Liver (tissue), 9 donors: Measurements from ENCODE around the gene ELF4. TPM values are rescaled to one million over a fixed set of nuclear protein-coding genes. Genes with fewer than 3 reads are reported as not detected.

ENCODE experiments used
- DNase-seq: peaks from one replicate; pipeline ENCODE4 v3.0.0-alpha.2; 2017; ENCODE audit warnings: low spot score
- H3K27ac ChIP-seq, 2 donors: one replicate each; pipeline ENCODE4 v1.7.0; 2013; ENCODE audit warnings: inconsistent platforms in 2 of 2, low read length in 2 of 2, control low read depth in 1 of 2, low read depth in 1 of 2, mild to moderate bottlenecking in 1 of 2
- H3K27me3 ChIP-seq, 4 donors: one replicate each; pipeline versions ENCODE4 v1.6.1 to v1.7.0; 2013; ENCODE audit warnings: low read length in 3 of 4, inconsistent platforms in 1 of 4, mild to moderate bottlenecking in 1 of 4, moderate library complexity in 1 of 4; ENCODE audit not compliant: control insufficient read depth in 4 of 4, insufficient read depth in 4 of 4
- H3K36me3 ChIP-seq, 4 donors: one replicate each; pipeline versions ENCODE4 v1.6.1 to v1.7.0; 2013; ENCODE audit warnings: low read length in 3 of 4, mild to moderate bottlenecking in 3 of 4, low read depth in 1 of 4, moderate library complexity in 1 of 4; ENCODE audit not compliant: control insufficient read depth in 4 of 4, insufficient read depth in 3 of 4
- H3K4me1 ChIP-seq, 4 donors: one replicate each; pipeline versions ENCODE4 v1.6.1 to v1.7.0; 2013; ENCODE audit warnings: low read length in 3 of 4, mild to moderate bottlenecking in 3 of 4, moderate library complexity in 1 of 4; ENCODE audit not compliant: control insufficient read depth in 4 of 4, insufficient read depth in 4 of 4
- H3K4me3 ChIP-seq, 3 donors: one replicate each; pipeline versions ENCODE4 v1.6.1 to v1.7.0; 2013; ENCODE audit warnings: low read length in 3 of 3, control low read depth in 1 of 3, low read depth in 1 of 3, mild to moderate bottlenecking in 1 of 3
- H3K9ac ChIP-seq, 2 donors: one replicate each; pipeline ENCODE4 v1.7.0; 2013; ENCODE audit warnings: low read length in 2 of 2, mild to moderate bottlenecking in 2 of 2, moderate library complexity in 2 of 2, control low read depth in 1 of 2, low read depth in 1 of 2
- H3K9me3 ChIP-seq, 4 donors: one replicate each; pipeline versions ENCODE4 v1.6.1 to v1.7.0; 2013; ENCODE audit warnings: low read length in 3 of 4; ENCODE audit not compliant: control insufficient read depth in 4 of 4
- EGR1 ChIP-seq, 2 donors: IDR thresholded peaks; 2 replicates each; pipeline ENCODE4 v1.6.1; 2016 to 2018; ENCODE audit warnings: antibody characterized with exemption in 2 of 2, low read depth in 2 of 2
- FOXA1 ChIP-seq: IDR thresholded peaks from 2 replicates; pipeline ENCODE4 v1.6.1; 2016; ENCODE audit warnings: antibody characterized with exemption
- FOXA2 ChIP-seq: IDR thresholded peaks from 2 replicates; pipeline ENCODE4 v1.6.1; 2016; ENCODE audit warnings: antibody characterized with exemption
- GABPA ChIP-seq, 2 donors: IDR thresholded peaks in 1 of 2; conservative IDR thresholded peaks in 1 of 2; 2 replicates each; pipeline ENCODE4 v1.6.1; 2016; ENCODE audit warnings: antibody characterized with exemption in 2 of 2, mild to moderate bottlenecking in 1 of 2, moderate library complexity in 1 of 2
- HNF4A ChIP-seq, 2 donors: conservative IDR thresholded peaks; 2 replicates each; pipeline ENCODE4 v1.6.1; 2016; ENCODE audit warnings: antibody characterized with exemption in 2 of 2, mild to moderate bottlenecking in 2 of 2
- HNF4G ChIP-seq: IDR thresholded peaks from 2 replicates; pipeline ENCODE4 v1.6.1; 2016; ENCODE audit warnings: antibody characterized with exemption
- JUND ChIP-seq, 2 donors: IDR thresholded peaks; 2 replicates each; pipeline ENCODE4 v1.6.1; 2016; ENCODE audit warnings: antibody characterized with exemption in 2 of 2
- NR2F2 ChIP-seq: IDR thresholded peaks from 2 replicates; pipeline ENCODE4 v1.6.1; 2016; ENCODE audit warnings: antibody characterized with exemption
- RAD21 ChIP-seq, 2 donors: IDR thresholded peaks; 2 replicates each; pipeline ENCODE4 v1.6.1; 2016; ENCODE audit warnings: antibody characterized with exemption in 2 of 2, mild to moderate bottlenecking in 2 of 2
- RXRA ChIP-seq, 2 donors: IDR thresholded peaks; 2 replicates each; pipeline ENCODE4 v1.6.1; 2017 to 2018; ENCODE audit warnings: antibody characterized with exemption in 2 of 2, mild to moderate bottlenecking in 1 of 2
- SP1 ChIP-seq: IDR thresholded peaks from 2 replicates; pipeline ENCODE4 v1.6.1; 2018; ENCODE audit warnings: antibody characterized with exemption, mild to moderate bottlenecking
- YY1 ChIP-seq: IDR thresholded peaks from 2 replicates; pipeline ENCODE4 v1.6.1; 2016; ENCODE audit warnings: antibody characterized with exemption, mild to moderate bottlenecking
- whole genome bisulfite sequencing: extraction: QIAGEN DNeasy Blood & Tissue Kit; methylation state at CpG from one replicate; pipeline ENCODE4 v1.1.7; 2013; 5-methylcytosine and 5-hydroxymethylcytosine counted together
- polyA plus RNA-seq, 2 donors: library from polyadenylated mRNA; stranded (reverse) in 1 of 2; unstranded in 1 of 2; fragments of 200-250 nt in 1 of 2; fragments of >200 nt in 1 of 2; fragmentation: Nextera tagmentation in 1 of 2; extraction: Ambion mirVana in 1 of 2; gene quantifications; one replicate each; pipeline versions ENCODE4 v1.2.1 to v1.2.3, GENCODE V29; 2013 to 2015
- total RNA-seq, 2 donors: library from RNA; depleted of rRNA; stranded (reverse); fragments of >200 nt; gene quantifications; one replicate each; pipeline ENCODE4 v1.2.3, GENCODE V29; 2014
- TF ChIP-seq, protein P1 (sequence below): IDR thresholded peaks from 2 replicates; pipeline ENCODE4 v1.6.1; 2016; ENCODE audit warnings: antibody characterized with exemption, mild to moderate bottlenecking
- TF ChIP-seq, protein P2 (sequence below): IDR thresholded peaks from 2 replicates; pipeline ENCODE4 v1.6.1; 2016; ENCODE audit warnings: antibody characterized with exemption
- TF ChIP-seq, protein P3 (sequence below): IDR thresholded peaks from 2 replicates; pipeline ENCODE4 v1.6.1; 2016; ENCODE audit warnings: antibody characterized with exemption
- donor health status: healthy.
- donor health status: healthy.
- donor health status: healthy.
- donor health status: healthy.
- donor health status: healthy.

Gene ELF4
- total and polyA plus RNA-seq, 4 donors = 0.35 to 4.7 (median 1.5) TPM

DNA sequence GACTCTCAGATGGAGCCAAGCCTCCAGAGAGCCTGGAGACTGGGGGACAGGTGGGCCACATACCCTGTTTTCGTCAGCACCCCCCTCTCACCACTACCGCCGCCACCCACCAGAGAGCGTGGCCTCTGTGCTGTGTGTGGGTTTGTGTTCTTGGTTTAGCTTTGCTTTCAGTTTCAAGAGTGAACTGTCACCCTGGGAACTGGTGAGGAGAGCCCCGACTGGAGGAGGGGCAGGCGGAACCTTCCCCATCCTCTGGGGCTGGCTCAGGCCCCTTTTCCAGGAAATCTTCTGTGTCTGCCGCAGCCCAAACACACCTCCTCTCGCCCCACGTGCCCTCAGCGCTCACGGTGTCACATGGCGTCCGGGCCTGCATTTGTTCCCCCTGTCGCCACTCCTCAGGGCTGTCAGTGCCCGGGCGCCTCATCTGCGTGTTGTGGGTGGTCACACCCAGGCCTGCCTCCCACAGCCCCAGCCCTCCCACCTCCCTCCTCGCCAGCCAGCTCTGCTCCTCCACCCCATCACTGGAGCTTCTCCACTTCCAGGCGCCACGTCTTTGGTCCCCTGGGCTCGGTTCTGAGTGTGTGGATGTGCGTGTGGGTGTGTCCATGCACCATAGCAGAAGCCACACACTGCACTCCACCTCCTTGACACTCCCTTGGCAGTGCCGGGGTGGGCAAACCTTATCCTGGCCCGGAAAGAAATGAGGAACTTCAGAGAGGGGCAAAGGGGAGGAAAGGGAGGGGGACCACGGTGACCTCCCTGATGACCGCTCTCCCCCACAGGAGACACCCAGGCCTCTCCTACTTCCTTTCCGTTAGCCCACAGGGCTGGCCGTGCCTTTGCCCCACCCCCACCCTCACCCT, 27.8 kb downstream of the ELF4 start:
- H3K36me3 ChIP-seq = no peaks in the 10 kb centered on the region
- H3K4me3 ChIP-seq = peak overlapping the region in 1 of 3 donors; percentile 16
- H3K9ac ChIP-seq = no peak overlapping the region
- TF ChIP-seq YY1 (no peak), RXRA (IDR thresholded peaks at IDR 0.05) (no peak), HNF4A (conservative IDR thresholded peaks at IDR 0.05) (no peak), SP1 (no peak), RAD21 (IDR thresholded peaks at IDR 0.05) (peak; percentile 18 to 64)
- TF ChIP-seq, protein P1, sequence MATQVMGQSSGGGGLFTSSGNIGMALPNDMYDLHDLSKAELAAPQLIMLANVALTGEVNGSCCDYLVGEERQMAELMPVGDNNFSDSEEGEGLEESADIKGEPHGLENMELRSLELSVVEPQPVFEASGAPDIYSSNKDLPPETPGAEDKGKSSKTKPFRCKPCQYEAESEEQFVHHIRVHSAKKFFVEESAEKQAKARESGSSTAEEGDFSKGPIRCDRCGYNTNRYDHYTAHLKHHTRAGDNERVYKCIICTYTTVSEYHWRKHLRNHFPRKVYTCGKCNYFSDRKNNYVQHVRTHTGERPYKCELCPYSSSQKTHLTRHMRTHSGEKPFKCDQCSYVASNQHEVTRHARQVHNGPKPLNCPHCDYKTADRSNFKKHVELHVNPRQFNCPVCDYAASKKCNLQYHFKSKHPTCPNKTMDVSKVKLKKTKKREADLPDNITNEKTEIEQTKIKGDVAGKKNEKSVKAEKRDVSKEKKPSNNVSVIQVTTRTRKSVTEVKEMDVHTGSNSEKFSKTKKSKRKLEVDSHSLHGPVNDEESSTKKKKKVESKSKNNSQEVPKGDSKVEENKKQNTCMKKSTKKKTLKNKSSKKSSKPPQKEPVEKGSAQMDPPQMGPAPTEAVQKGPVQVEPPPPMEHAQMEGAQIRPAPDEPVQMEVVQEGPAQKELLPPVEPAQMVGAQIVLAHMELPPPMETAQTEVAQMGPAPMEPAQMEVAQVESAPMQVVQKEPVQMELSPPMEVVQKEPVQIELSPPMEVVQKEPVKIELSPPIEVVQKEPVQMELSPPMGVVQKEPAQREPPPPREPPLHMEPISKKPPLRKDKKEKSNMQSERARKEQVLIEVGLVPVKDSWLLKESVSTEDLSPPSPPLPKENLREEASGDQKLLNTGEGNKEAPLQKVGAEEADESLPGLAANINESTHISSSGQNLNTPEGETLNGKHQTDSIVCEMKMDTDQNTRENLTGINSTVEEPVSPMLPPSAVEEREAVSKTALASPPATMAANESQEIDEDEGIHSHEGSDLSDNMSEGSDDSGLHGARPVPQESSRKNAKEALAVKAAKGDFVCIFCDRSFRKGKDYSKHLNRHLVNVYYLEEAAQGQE = no peak
- TF ChIP-seq, protein P2, sequence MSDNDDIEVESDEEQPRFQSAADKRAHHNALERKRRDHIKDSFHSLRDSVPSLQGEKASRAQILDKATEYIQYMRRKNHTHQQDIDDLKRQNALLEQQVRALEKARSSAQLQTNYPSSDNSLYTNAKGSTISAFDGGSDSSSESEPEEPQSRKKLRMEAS = no peak
- peaks cover 0 to 5% (median 0%) of the 10 kb centered on the region in 4 donors for H3K27me3 ChIP-seq
- H3K27ac ChIP-seq = peak overlapping the region; percentile 43 to 54
- H3K4me1 ChIP-seq = peaks cover 0 to 6% (median 0%) of the 10 kb centered on the region in 4 donors
- no peak for DNase-seq
- 47% methylated on average over 28 of the region's 28 CpGs for WGBS
- no peaks in the 10 kb centered on the region for H3K9me3 ChIP-seq

DNA sequence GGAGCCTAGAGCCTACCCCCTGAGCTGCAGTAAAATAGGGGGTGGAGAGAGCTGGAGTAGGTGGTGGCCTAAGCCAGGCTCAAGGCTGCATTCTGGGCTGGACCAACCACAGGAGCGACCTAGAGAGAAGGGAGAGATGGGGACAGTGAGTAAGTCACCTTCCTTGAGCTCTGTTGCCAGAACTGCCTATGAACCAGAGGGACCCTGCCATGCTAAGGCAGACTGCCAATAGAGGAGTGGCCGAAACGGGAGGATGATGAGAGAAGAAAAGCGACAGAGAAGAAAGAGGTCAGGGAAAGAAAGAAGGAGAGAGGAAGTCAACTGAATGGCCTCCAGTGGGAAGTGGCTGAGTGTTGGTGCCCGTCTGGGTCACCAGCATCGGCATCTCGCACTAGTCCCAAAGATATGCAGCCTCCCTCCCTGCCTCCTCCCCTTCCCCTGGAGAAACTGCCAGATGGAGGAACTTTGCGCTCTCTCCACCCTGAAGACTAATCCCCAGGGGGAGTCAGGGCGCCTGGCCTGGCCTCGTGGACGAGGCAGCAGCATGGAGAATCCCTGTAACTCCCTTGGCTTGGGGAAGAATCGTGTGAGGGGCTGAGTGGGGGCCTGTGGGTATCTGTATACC, 28.8 kb downstream of the ELF4 start:
- TF ChIP-seq JUND (IDR thresholded peaks at IDR 0.05) = no peak
- TF ChIP-seq, protein P1 = no peak
- TF ChIP-seq GABPA (IDR thresholded peaks at IDR 0.05 in 1 of 2, conservative IDR thresholded peaks at IDR 0.05 in 1 of 2) = no peak
- no peak for TF ChIP-seq SP1
- TF ChIP-seq NR2F2 = no peak
- TF ChIP-seq HNF4G = no peak
- TF ChIP-seq EGR1 (IDR thresholded peaks at IDR 0.05; ENCODE audit: low read depth in 2 of 2) = no peak
- TF ChIP-seq, protein P3, sequence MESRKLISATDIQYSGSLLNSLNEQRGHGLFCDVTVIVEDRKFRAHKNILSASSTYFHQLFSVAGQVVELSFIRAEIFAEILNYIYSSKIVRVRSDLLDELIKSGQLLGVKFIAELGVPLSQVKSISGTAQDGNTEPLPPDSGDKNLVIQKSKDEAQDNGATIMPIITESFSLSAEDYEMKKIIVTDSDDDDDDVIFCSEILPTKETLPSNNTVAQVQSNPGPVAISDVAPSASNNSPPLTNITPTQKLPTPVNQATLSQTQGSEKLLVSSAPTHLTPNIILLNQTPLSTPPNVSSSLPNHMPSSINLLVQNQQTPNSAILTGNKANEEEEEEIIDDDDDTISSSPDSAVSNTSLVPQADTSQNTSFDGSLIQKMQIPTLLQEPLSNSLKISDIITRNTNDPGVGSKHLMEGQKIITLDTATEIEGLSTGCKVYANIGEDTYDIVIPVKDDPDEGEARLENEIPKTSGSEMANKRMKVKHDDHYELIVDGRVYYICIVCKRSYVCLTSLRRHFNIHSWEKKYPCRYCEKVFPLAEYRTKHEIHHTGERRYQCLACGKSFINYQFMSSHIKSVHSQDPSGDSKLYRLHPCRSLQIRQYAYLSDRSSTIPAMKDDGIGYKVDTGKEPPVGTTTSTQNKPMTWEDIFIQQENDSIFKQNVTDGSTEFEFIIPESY = no peak
- TF ChIP-seq, protein P2 = no peak
- no peak for TF ChIP-seq HNF4A (conservative IDR thresholded peaks at IDR 0.05)
- TF ChIP-seq YY1 = no peak
- no peak for TF ChIP-seq RAD21 (IDR thresholded peaks at IDR 0.05)
- no peak for TF ChIP-seq FOXA2
- TF ChIP-seq FOXA1 = no peak
- peak overlapping the region in 1 of 2 donors; percentile 1 for H3K27ac ChIP-seq
- no peaks in the 10 kb centered on the region for H3K9me3 ChIP-seq
- 53% methylated on average over 12 of the region's 12 CpGs for WGBS
- H3K27me3 ChIP-seq = peaks cover 0 to 2% (median 0%) of the 10 kb centered on the region in 4 donors
- no peak for DNase-seq
- no peaks in the 10 kb centered on the region for H3K36me3 ChIP-seq
- H3K9ac ChIP-seq = no peak overlapping the region
- H3K4me1 ChIP-seq = peaks cover 0 to 6% (median 0%) of the 10 kb centered on the region in 4 donors
- H3K4me3 ChIP-seq = no peak overlapping the region
